ENCODE data around the gene ASNSD1.
"Not testable (repeated sequence)": the region's sequence is repeated elsewhere in the genome, so short reads cannot be mapped to it uniquely, and the experiment has no call there.

ASNSD1 gene

GRCh38 chr2:189685540-189686229 is 24.4 kb downstream of the ASNSD1 start:
- DNase-seq (ENCODE audit: low spot score): no peak

GRCh38 chr2:189687796-189688195 is 26.5 kb downstream of the ASNSD1 start:
- not testable (repeated sequence) for DNase-seq (ENCODE audit: low spot score)

- DNase-seq (ENCODE audit: low spot score): no peak
Observed at GRCh38 chr2:189696223-189696622, 35.0 kb downstream of the ASNSD1 start.

- peak; percentile 13 for DNase-seq (ENCODE audit: low spot score)
Observed at GRCh38 chr2:189698020-189698887, 37.0 kb downstream of the ASNSD1 start.

- no peak for DNase-seq (ENCODE audit: low spot score)
Observed at GRCh38 chr2:189700681-189701080, 39.4 kb downstream of the ASNSD1 start.

- DNase-seq (ENCODE audit: low spot score): no peak
Observed at GRCh38 chr2:189702071-189702470, 40.8 kb downstream of the ASNSD1 start.

GRCh38 chr2:189709501-189710221 is 48.4 kb downstream of the ASNSD1 start:
- DNase-seq (ENCODE audit: low spot score): no peak

GRCh38 chr2:189717593-189717992 is 56.3 kb downstream of the ASNSD1 start:
- not testable (repeated sequence) for DNase-seq (ENCODE audit: low spot score)

- no peak for DNase-seq (ENCODE audit: low spot score)
Observed at GRCh38 chr2:189719571-189719970, 58.3 kb downstream of the ASNSD1 start.

All from germinal center (tissue), 1 donor.